IPS DF 6.9 (cell line): ENCODE results near the gene METTL2A.
"Not testable (repeated sequence)": the region's sequence is repeated elsewhere in the genome, so short reads cannot be mapped to it uniquely, and the experiment has no call there.

Source experiments
- DNase-seq: peaks from one replicate; pipeline ENCODE4 v3.0.0-alpha.2; 2013; ENCODE audit warnings: low read depth, low spot score
- H3K27ac ChIP-seq: one replicate; pipeline ENCODE4 v1.5.1; 2013; ENCODE audit warnings: low read length, control low read depth
- H3K27me3 ChIP-seq: 2 replicates; pipeline ENCODE4 v1.6.1; 2013; ENCODE audit warnings: mild to moderate bottlenecking, low read length; ENCODE audit not compliant: control insufficient read depth, insufficient read depth
- H3K36me3 ChIP-seq: 2 replicates; pipeline ENCODE4 v1.6.1; 2013; ENCODE audit warnings: low read length; ENCODE audit not compliant: control insufficient read depth, insufficient read depth
- H3K4me1 ChIP-seq: 2 replicates; pipeline ENCODE4 v1.6.1; 2013; ENCODE audit warnings: low read length; ENCODE audit not compliant: control insufficient read depth, insufficient read depth
- H3K4me3 ChIP-seq: 2 replicates; pipeline ENCODE4 v1.5.1; 2013; ENCODE audit warnings: mild to moderate bottlenecking, low read length
- H3K9me3 ChIP-seq: 2 replicates; pipeline ENCODE4 v1.6.1; 2013; ENCODE audit warnings: low read length, inconsistent platforms; ENCODE audit not compliant: control insufficient read depth, insufficient read depth
- WGBS: extraction: QIAGEN DNeasy Blood & Tissue Kit; methylation state at CpG from one replicate; pipeline ENCODE4 v1.1.7; 2013; ENCODE audit warnings: mixed read lengths, missing lambda C conversion rate; ENCODE audit not compliant: insufficient read length, insufficient coverage; 5-methylcytosine and 5-hydroxymethylcytosine counted together

METTL2A gene

GRCh38 chr17:62470666-62471379 is 47.1 kb downstream of the METTL2A start:
- WGBS = no CpG with 5 or more reads among the region's 8 CpGs
- not testable (repeated sequence) for H3K27ac ChIP-seq, DNase-seq

DNA sequence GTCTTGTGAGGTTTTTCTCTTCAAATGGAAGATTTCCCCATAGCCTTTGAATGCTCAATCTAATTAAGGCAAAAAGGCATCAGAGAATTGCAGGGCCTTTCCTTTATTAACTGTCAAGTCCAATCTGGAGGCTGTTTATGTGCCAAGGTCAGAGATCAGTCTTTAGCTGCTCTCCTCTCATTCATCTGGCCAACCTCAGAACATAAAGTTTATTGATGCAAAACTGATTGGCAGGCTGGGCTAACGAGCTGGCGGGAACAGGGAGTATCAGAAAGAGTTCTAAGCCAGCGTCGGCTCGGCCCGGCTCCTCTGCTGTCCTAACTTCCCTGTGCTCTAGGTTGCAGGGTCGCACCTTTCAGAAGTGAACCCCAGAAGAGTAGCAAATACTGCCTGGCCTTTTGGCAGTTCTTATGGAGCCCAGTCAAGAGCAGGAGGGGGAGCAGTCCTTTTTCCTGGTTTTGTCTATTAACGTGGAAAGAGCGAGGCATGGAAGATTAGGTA is 47.7 kb downstream of the METTL2A start:
- DNase-seq, H3K4me3 ChIP-seq, H3K27ac ChIP-seq, H3K27me3 ChIP-seq, H3K4me1 ChIP-seq, H3K9me3 ChIP-seq, H3K36me3 ChIP-seq: not testable (repeated sequence)
- WGBS = no CpG with 5 or more reads among the region's 9 CpGs

More at GRCh38 chr17:62470666-62471379, 47.1 kb downstream of the METTL2A start:
- not testable (repeated sequence) for H3K27me3 ChIP-seq, H3K9me3 ChIP-seq, H3K4me3 ChIP-seq, H3K36me3 ChIP-seq, H3K4me1 ChIP-seq

DNA sequence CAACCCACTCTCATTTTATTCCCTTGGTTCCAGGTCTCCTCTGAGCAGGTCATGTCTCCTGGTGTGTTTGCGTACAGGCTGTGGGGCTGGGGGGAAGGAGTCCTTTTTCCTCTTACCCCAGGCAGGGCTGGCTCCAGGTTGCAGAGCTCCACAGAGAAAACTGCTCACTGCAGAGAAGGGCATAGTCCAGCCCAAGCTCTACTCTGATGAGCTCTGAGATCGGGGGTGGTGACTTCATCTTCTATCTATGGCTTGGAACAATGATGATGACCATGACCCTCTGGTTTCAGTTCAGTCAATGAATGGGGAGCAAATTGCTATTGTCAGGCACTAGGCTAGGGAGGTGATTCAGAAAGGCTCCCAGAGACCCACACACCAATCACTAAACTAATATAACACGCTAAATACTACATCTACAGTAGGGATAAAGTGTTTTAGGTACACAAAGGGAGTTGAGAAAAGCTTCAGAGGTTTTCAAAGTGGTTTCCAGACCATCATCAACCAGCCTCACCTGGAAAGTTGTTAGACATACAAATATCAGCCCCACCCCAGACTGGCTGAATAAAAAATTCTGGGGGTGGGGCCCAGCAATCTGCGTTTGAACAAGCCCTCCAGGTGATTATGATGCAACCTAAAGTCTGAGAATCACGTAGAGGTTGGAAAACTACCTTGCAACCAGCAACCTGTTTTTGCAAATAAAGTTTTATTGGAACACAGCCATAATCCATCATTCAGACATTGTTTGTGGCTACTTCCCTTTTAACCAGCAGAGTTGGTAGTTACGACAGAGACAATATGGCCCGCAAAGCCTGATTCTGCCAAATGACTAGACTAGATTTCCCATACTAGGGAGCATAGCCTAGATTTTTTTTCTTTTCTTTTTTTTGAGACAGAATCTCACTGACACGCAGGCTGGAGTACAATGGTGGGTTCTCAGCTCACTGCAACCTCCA is 49.6 kb downstream of the METTL2A start:
- not testable (repeated sequence) for H3K4me3 ChIP-seq, H3K27me3 ChIP-seq, H3K27ac ChIP-seq, H3K36me3 ChIP-seq, DNase-seq, H3K9me3 ChIP-seq, H3K4me1 ChIP-seq
- no CpG with 5 or more reads among the region's 8 CpGs for WGBS

GRCh38 chr17:62477111-62477510 is 53.4 kb downstream of the METTL2A start:
- no CpG with 5 or more reads among the region's 8 CpGs for WGBS
- not testable (repeated sequence) for H3K9me3 ChIP-seq, DNase-seq, H3K36me3 ChIP-seq, H3K27me3 ChIP-seq, H3K27ac ChIP-seq, H3K4me1 ChIP-seq, H3K4me3 ChIP-seq

DNA sequence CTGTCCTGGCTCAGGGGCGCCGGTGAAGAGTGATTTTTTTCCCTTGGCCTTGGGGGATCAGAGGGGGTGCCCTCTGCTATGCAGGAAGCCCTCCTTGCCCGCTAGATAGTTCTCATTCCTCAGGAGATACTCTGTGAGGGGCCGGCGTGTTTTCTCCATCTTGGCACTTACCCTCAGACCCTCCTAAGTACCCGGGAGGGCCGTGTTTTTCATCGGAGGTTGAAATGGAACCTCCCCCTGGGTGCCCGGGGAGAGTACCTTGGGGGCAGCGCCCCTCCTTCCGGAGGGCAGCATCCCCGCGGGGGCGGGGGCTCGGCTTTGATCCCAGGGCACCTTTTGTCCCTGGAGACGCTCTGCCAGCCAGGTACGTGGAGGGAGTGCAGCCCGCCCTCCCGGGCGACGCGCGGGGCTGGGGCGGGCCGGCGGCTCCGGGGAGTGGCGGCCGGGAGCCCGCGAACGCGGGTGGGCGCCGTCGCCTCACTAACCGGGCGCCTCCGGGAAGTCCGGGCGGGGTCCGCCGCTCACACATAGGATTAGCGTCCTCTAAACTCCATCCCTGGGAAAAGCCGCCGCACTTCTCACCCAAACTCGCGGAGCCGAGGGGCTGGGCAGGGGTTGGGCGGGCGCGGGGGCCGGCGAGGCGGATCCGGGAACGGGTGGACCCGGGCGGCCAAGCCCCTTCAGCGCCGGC is 54.2 kb downstream of the METTL2A start:
- H3K9me3 ChIP-seq, H3K36me3 ChIP-seq, H3K4me1 ChIP-seq, H3K27me3 ChIP-seq, DNase-seq, H3K27ac ChIP-seq: not testable (repeated sequence)
- WGBS = no CpG with 5 or more reads among the region's 61 CpGs
- H3K4me3 ChIP-seq = peak overlapping the region; percentile 42

DNA sequence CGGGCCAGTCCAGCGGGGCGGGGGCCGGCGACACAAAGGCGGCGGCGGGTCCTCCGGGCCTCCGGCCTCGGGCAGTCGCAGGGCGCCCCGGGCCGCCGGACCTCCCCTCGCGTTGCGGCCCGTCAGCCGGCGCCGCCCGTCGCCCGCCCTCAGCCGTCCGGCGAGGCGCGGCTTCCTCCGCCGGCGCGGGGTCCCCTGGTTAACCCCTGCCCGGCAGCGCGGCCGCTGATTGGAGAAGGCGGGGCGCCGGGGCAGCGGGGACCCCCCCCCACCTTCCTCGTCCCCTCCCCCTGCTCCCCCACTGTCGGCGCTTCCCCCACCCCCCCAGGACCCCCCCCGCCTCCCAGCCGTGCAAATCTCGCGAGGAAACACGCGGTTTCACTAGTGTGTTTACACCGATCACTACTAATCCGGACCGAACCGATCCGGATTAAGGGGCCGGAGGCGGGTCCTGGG is 54.8 kb downstream of the METTL2A start, which contains the start of gene TLK2:
Gene TLK2 (plus strand): TSS at position 402 of the 456 bp plus-strand sequence. CDS start 2,301 bp downstream, outside the sequence.
- Histone ChIP-seq H3K36me3 (no peaks in the 10 kb centered on the region), H3K4me1 (no peaks in the 10 kb centered on the region), H3K27ac (no peak within 1 kb of the TSS), H3K9me3 (no peaks in the 10 kb centered on the region), H3K4me3 (peak within 1 kb of the TSS; percentile 90), H3K27me3 (no peaks in the 10 kb centered on the region)
- no CpG with 5 or more reads among the region's 59 CpGs for WGBS
- peak; percentile 35 for DNase-seq

DNA sequence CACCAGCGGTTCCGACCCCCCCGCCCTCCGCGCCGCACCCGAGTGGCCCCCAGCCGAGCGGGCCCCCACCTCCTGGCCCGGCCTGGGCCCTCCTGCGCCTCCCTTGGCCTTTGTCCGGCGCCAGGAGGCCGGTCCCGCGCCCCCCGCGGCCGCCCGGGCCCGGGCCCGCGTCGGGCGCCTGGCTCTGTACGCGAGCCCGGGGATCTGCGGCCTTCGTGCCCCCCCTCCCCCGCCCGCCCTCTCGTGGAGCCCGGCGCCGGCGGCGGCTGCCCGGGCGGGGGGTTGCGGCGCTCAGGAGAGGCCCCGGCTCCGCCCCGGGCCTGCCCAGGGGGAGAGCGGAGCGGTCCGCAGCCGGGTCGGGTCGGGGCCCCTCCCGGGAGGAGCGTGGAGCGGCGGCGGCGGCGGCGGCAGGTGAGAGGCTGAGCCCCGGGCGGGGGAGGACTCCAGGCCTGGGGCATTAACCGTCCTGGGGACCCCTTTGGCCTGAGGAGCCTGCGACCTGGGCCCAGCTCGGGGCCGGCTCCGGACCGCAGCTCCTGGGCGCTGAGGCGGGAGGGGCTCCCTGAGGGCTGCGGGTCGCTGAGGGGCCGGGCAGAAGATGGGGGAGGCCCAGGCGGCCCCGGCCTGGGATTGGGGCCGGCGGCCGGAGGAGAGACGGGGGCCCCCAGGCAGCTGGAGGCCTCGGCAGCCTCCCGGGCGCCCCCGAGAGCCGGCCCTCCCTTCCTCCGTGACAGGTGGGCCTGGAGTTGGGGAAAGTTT is 55.4 kb downstream of the METTL2A start:
- H3K9me3 ChIP-seq, H3K27ac ChIP-seq, H3K4me1 ChIP-seq, H3K27me3 ChIP-seq, H3K36me3 ChIP-seq, DNase-seq: not testable (repeated sequence)
- WGBS = no CpG with 5 or more reads among the region's 84 CpGs
- H3K4me3 ChIP-seq = peak overlapping the region; percentile 90

DNA sequence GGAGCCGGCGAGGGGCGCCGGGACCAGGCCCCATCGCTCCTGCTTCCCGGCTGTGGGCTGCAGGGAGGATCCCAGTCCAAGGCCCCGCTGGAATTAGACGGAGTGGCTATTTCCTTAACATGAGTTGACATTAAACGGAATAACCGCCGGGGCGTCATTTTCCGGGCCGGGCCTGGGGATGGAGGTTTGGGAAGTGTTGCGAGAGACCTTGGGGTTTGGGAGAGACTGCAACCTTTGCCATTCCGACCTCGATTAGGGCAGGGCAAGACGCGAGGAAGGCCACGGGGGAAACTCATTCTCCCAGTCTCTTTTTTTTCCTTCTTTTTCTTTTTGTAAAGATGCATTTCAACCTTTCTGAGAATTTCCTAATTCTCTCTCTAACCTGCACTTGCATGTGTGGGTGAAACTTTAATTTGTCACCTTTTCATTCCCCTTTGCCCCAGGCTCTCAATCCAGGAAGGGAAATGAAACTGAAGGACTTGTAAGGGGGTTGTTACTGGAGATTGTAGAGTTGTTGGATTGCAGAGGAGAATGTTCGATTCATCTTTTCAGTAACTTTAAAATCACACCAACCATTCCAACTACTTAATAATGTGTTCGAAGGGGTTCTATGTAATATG is 56.1 kb downstream of the METTL2A start:
- H3K27ac ChIP-seq, H3K9me3 ChIP-seq, H3K27me3 ChIP-seq, DNase-seq, H3K4me1 ChIP-seq, H3K36me3 ChIP-seq: not testable (repeated sequence)
- WGBS = no CpG with 5 or more reads among the region's 22 CpGs
- peak overlapping the region; percentile 90; the same call in 1 of the 2 replicates for H3K4me3 ChIP-seq

- not testable (repeated sequence) for H3K27me3 ChIP-seq, H3K9me3 ChIP-seq, H3K4me3 ChIP-seq, H3K27ac ChIP-seq, H3K4me1 ChIP-seq, DNase-seq, H3K36me3 ChIP-seq
- WGBS = no CpG with 5 or more reads among the region's 3 CpGs
Observed at GRCh38 chr17:62482553-62482952, 58.9 kb downstream of the METTL2A start.
